AML-193 (cell line): Measurements from ENCODE around the gene SLC35A1.

Source experiments
- DNase-seq, 2 experiments: peaks; one replicate each; lab custom pipeline; 2025; lab: John Stamatoyannopoulos, UW

SLC35A1 gene

GRCh38 chr6:87529221-87529620, 56.4 kb downstream of the SLC35A1 start:
- DNase-seq, result no peak

- no peak for DNase-seq
Observed at GRCh38 chr6:87534377-87535047, 61.7 kb downstream of the SLC35A1 start.

- DNase-seq, result no peak
Observed at GRCh38 chr6:87538510-87539260, 65.9 kb downstream of the SLC35A1 start.

GRCh38 chr6:87539554-87539953, 66.8 kb downstream of the SLC35A1 start:
- DNase-seq, result no peak

GRCh38 chr6:87540539-87540938, 67.8 kb downstream of the SLC35A1 start:
- no peak for DNase-seq

GRCh38 chr6:87541041-87541440, 68.3 kb downstream of the SLC35A1 start:
- DNase-seq, result no peak

- DNase-seq, result no peak
Observed at GRCh38 chr6:87541744-87542143, 69.0 kb downstream of the SLC35A1 start.

- DNase-seq, result no peak
Observed at GRCh38 chr6:87543696-87544473, 71.1 kb downstream of the SLC35A1 start.

- no peak for DNase-seq
Observed at GRCh38 chr6:87544474-87544735, 71.6 kb downstream of the SLC35A1 start.

GRCh38 chr6:87551799-87552198, 79.0 kb downstream of the SLC35A1 start:
- no peak for DNase-seq

- no peak for DNase-seq
Observed at GRCh38 chr6:87553159-87553765, 80.5 kb downstream of the SLC35A1 start.

- DNase-seq, result no peak
Observed at GRCh38 chr6:87555506-87555905, 82.7 kb downstream of the SLC35A1 start.

GRCh38 chr6:87558446-87558845, 85.7 kb downstream of the SLC35A1 start:
- no peak for DNase-seq

GRCh38 chr6:87561017-87561416, 88.2 kb downstream of the SLC35A1 start:
- DNase-seq, result no peak
